Ovary (tissue), 9 donors: ENCODE data around the gene KLHL3. TPM values are rescaled to one million over a fixed set of nuclear protein-coding genes. Genes with fewer than 3 reads are reported as not detected.

Experiments
- DNase-seq, 5 donors: peaks; one replicate each; pipeline ENCODE4 v3.0.0-alpha.2; 2019 to 2020
- H3K27ac ChIP-seq, 2 donors: fragments of 200-600 bp; one replicate each; pipeline versions ENCODE4 v1.5.1 to v1.8.0; 2019 to 2022
- H3K27me3 ChIP-seq: fragments of 200-600 bp; one replicate; pipeline ENCODE4 v1.8.0; 2022
- H3K36me3 ChIP-seq: fragments of 200-600 bp; sonication (generic); one replicate; pipeline ENCODE4 v1.5.1; 2019
- H3K4me1 ChIP-seq: one replicate; pipeline ENCODE4 v1.8.1; 2013; ENCODE audit warnings: mild to moderate bottlenecking, moderate library complexity; ENCODE audit not compliant: insufficient read depth
- H3K4me3 ChIP-seq: fragments of 200-600 bp; sonication (generic); one replicate; pipeline ENCODE4 v1.5.1; 2017
- H3K9me3 ChIP-seq, 2 donors: fragments of 200-600 bp in 1 of 2; sonication (generic) in 1 of 2; one replicate each; pipeline versions ENCODE4 v1.5.1 to v1.8.1; 2013 to 2019; ENCODE audit warnings: mild to moderate bottlenecking in 1 of 2, moderate library complexity in 1 of 2
- EP300 ChIP-seq: sonication (generic); formaldehyde crosslinking; IDR thresholded peaks from one replicate; pipeline ENCODE4 v1.6.1; 2017; ENCODE audit warnings: antibody characterized with exemption
- POLR2A ChIP-seq: fragments of 450-650 bp; IDR thresholded peaks from one replicate; pipeline ENCODE4 v1.6.1; 2017; ENCODE audit warnings: antibody characterized with exemption, mild to moderate bottlenecking, moderate library complexity
- WGBS, 3 donors: extraction: QIAGEN DNeasy Blood & Tissue Kit in 1 of 3; methylation state at CpG; one replicate each; pipeline versions ENCODE4 v1.1.5 to v1.1.7; 2013 to 2017; 5-methylcytosine and 5-hydroxymethylcytosine counted together
- intact Hi-C, 4 donors: fragments of 100-400 bp; cut with DNase I; formaldehyde crosslinking; loops; one replicate each; pipeline versions ENCODE4 v1.11.0 to v1.15.1; 2022 to 2023
- polyA plus RNA-seq, 2 donors: library from polyadenylated mRNA; stranded (reverse); fragments of 200-250 nt in 1 of 2; fragments of 350-450 nt in 1 of 2; fragmentation: Illumina TruSeq in 1 of 2; extraction: RNeasy Lipid Tissue Mini Kit (QIAGEN cat#74804) in 1 of 2; gene quantifications; one replicate each; pipeline ENCODE4 v1.2.3, GENCODE V29; 2013 to 2014
- total RNA-seq, 7 donors: library from RNA; depleted of rRNA in 2 of 7; stranded (reverse); fragments of >200 nt in 2 of 7; fragmentation: NEBNext Ultra II Directional in 3 of 7; extraction: Animal tissue kit (Norgen Biotek cat#: 25700) in 3 of 7; gene quantifications; one replicate each; pipeline versions ENCODE4 v1.1.0 to v1.2.4, GENCODE V29; 2016 to 2023
- TF ChIP-seq, protein P1 (sequence below), 3 donors: fragments of 450-650 bp in 2 of 3; fragments of 200-600 bp in 1 of 3; IDR thresholded peaks; one replicate each; pipeline versions ENCODE4 v1.5.1 to v1.8.0; 2016 to 2022; ENCODE audit warnings: antibody characterized with exemption in 3 of 3, mild to moderate bottlenecking in 1 of 3
- donor health status: DM: no; HTN: no; CAD: no; lungs with moderate emphysema.
- donor health status: DM: no; HTN: no; CAD: no.
- donor health status: Bipolar disorder and iron deficiency.
- donor health status: DM: yes; HTN: yes; CAD: no.
- donor health status: DM: no; HTN: no; CAD: no.
- donor health status: DM: yes; HTN: yes; CAD: no.

KLHL3 gene
- total and polyA plus RNA-seq, 9 donors: 2.9 to 15.7 (median 8.7) TPM

DNA sequence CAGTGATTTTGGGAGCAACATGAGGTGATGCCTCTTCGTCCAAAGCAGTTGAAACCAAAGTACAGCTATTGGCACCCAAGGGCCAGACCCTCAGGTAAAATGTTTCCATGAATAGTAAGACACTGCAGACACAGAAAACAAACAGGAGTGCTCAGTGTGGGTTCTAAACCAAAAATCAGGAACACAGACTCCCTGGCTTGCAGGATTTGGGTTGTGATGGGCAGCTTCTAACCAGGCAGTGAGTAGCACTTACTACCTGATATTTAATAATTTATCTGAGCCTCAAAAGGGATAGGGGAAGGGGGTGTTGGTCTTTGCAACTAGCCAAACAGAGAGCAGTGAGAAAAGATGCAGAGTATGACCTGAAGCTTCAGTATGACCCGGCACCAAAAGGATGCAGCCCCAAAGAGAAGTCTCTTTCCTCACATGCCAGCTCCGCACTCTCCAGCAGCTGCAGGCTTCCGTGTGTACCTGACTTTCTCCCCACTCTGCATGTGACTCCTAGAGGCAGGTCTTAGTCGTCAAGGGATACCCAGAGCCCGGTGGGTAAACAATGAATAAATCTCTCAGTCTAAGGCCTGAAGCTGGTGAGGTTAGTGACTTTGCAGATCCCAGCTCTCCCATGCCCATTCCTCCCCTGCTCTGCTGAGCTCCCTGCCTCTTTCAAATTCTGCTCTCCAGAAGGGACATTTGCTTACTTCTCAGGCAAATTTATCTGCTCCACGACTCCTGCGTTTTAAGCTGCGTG is 131.4 kb downstream of the KLHL3 start:
- no peak overlapping the region for H3K27ac ChIP-seq
- no peaks in the 10 kb centered on the region for H3K9me3 ChIP-seq
- H3K36me3 ChIP-seq: no peaks in the 10 kb centered on the region
- no peaks in the 10 kb centered on the region for H3K27me3 ChIP-seq
- H3K4me1 ChIP-seq: no peaks in the 10 kb centered on the region
- no peak for DNase-seq
- TF ChIP-seq POLR2A (no peak), EP300 (no peak)
- TF ChIP-seq, protein P1, sequence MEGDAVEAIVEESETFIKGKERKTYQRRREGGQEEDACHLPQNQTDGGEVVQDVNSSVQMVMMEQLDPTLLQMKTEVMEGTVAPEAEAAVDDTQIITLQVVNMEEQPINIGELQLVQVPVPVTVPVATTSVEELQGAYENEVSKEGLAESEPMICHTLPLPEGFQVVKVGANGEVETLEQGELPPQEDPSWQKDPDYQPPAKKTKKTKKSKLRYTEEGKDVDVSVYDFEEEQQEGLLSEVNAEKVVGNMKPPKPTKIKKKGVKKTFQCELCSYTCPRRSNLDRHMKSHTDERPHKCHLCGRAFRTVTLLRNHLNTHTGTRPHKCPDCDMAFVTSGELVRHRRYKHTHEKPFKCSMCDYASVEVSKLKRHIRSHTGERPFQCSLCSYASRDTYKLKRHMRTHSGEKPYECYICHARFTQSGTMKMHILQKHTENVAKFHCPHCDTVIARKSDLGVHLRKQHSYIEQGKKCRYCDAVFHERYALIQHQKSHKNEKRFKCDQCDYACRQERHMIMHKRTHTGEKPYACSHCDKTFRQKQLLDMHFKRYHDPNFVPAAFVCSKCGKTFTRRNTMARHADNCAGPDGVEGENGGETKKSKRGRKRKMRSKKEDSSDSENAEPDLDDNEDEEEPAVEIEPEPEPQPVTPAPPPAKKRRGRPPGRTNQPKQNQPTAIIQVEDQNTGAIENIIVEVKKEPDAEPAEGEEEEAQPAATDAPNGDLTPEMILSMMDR (IDR thresholded peaks at IDR 0.05): no peak
- intact Hi-C loops: no loop called here
- 25 to 33% (median 28%) methylated on average over 9 of the region's 9 CpGs for WGBS, 3 donors
- no peak overlapping the region for H3K4me3 ChIP-seq

DNA sequence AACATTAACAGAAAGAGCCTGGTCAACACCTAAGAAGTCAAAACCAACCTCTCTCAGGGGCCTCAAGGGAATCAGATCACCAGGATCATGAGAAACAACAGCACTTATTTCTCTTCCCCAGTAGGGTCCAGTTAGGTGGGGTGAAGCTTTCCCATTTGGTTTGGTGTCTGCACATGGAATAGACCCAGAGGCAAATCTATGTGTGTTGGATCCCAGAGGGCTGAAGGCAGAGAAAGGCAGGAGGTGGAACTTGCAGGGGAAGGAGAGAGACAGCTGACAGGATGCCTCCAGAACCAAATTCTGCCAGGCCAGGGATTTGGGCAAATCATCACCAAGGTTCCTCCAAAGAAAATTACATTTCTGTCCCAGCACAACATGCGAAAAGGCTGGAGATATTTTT is 132.0 kb downstream of the KLHL3 start:
- Histone ChIP-seq H3K27ac (no peak overlapping the region), H3K27me3 (no peaks in the 10 kb centered on the region), H3K4me1 (no peaks in the 10 kb centered on the region), H3K36me3 (no peaks in the 10 kb centered on the region), H3K4me3 (no peak overlapping the region), H3K9me3 (no peaks in the 10 kb centered on the region)
- TF ChIP-seq, protein P1 (IDR thresholded peaks at IDR 0.05): no peak
- TF ChIP-seq EP300: no peak
- no peak for TF ChIP-seq POLR2A
- WGBS, 3 donors: 90 to 93% (median 91%) methylated on average over 1 of the region's 1 CpG
- intact Hi-C loops: no loop called here
- DNase-seq: no peak

DNA sequence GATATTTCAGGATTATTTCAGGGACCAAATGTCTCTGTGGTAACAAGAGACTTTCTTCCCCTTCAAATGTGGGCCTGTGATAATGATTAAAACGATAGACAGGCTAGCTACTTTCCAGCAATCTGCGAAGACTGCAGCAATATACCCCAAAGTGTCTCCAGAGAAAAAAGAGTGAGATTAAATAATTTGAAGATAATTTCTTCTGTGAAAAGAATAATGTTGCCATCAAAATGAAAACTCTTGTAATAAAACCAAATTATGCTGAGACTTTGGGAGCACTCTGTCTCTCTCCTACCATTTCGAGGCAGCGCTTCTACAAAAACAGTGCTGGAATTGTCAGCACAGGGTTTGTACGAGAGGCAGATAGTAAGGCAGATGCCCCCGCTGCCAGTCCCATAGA is 132.5 kb downstream of the KLHL3 start:
- no peaks in the 10 kb centered on the region for H3K27me3 ChIP-seq
- intact Hi-C loops: no loop called here
- H3K36me3 ChIP-seq: no peaks in the 10 kb centered on the region
- DNase-seq: no peak
- H3K27ac ChIP-seq: no peak overlapping the region
- H3K4me3 ChIP-seq: no peak overlapping the region
- 84 to 94% (median 88%) methylated on average over 6 of the region's 6 CpGs for WGBS, 3 donors
- H3K9me3 ChIP-seq: no peaks in the 10 kb centered on the region
- no peaks in the 10 kb centered on the region for H3K4me1 ChIP-seq
- TF ChIP-seq EP300 (no peak), POLR2A (no peak)
- TF ChIP-seq, protein P1 (IDR thresholded peaks at IDR 0.05): no peak

DNA sequence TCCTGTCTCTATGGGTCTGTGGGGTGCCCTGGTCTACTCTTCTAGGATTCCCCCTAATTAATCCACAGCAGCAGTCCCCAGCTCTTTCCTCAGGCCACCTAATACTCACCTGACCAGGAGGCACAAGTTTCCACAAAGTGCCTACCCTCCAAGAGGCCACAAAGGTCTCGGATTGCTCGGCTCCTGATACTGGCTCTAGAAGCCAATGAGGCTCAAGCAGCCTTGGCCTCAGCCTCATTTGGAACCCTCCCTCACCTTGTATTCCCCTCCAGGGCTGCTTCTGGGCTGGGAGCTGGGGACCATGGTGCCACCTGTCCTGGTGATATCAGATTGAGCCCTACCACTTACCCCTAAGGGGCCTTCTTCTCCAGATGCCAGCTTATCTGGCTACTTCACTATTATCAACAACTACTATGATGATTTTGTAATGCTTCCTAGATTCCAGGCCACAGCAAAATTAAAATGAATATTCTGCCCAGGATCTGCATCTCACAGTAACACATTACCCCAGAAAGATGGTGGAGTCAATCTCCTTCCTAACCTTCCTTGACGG is 133.1 kb downstream of the KLHL3 start:
- no peaks in the 10 kb centered on the region for H3K4me1 ChIP-seq
- no peaks in the 10 kb centered on the region for H3K9me3 ChIP-seq
- no peaks in the 10 kb centered on the region for H3K36me3 ChIP-seq
- intact Hi-C loops: no loop called here
- WGBS, 3 donors: 89 to 93% (median 92%) methylated on average over 3 of the region's 3 CpGs
- TF ChIP-seq EP300: no peak
- no peak for TF ChIP-seq POLR2A
- TF ChIP-seq, protein P1 (IDR thresholded peaks at IDR 0.05): no peak
- H3K27ac ChIP-seq: no peak overlapping the region
- no peak for DNase-seq
- no peak overlapping the region for H3K4me3 ChIP-seq
- no peaks in the 10 kb centered on the region for H3K27me3 ChIP-seq
